HG03432 (cell line): Measurements from ENCODE around the gene UVSSA.
"Not testable (repeated sequence)": the region's sequence is repeated elsewhere in the genome, so short reads cannot be mapped to it uniquely, and the experiment has no call there.

Experiments
- ATAC-seq: cut with Tn5 transposase; IDR thresholded peaks from one replicate; pipeline ENCODE4 v1.9.1; 2021; ENCODE audit warnings: mild to moderate bottlenecking, moderate library complexity; ENCODE audit not compliant: unreplicated experiment

The UVSSA gene

GRCh38 chr4:1415681-1415981 lies 68.6 kb downstream of the UVSSA start:
- no peak for ATAC-seq

- ATAC-seq: no peak
Observed at GRCh38 chr4:1416051-1416947, 69.3 kb downstream of the UVSSA start.

GRCh38 chr4:1416948-1417260 lies 69.9 kb downstream of the UVSSA start:
- no peak for ATAC-seq

- ATAC-seq: no peak
Observed at GRCh38 chr4:1417522-1418390, 70.7 kb downstream of the UVSSA start.

- no peak for ATAC-seq
Observed at GRCh38 chr4:1418494-1419285, 71.7 kb downstream of the UVSSA start.

- ATAC-seq: no peak
Observed at GRCh38 chr4:1419708-1420107, 72.7 kb downstream of the UVSSA start.

GRCh38 chr4:1421657-1422056 lies 74.6 kb downstream of the UVSSA start:
- no peak for ATAC-seq

- ATAC-seq: no peak
Observed at GRCh38 chr4:1427010-1427409, 80.0 kb downstream of the UVSSA start.

- not testable (repeated sequence) for ATAC-seq
Observed at GRCh38 chr4:1443688-1444172, 96.7 kb downstream of the UVSSA start.
